ENCODE data around the gene SMTNL2. TPM values are rescaled to one million over a fixed set of nuclear protein-coding genes. Genes with fewer than 3 reads are reported as not detected.

SMTNL2 gene
- polyA plus RNA-seq, 1 donor from 2014 or later: not detected

DNA sequence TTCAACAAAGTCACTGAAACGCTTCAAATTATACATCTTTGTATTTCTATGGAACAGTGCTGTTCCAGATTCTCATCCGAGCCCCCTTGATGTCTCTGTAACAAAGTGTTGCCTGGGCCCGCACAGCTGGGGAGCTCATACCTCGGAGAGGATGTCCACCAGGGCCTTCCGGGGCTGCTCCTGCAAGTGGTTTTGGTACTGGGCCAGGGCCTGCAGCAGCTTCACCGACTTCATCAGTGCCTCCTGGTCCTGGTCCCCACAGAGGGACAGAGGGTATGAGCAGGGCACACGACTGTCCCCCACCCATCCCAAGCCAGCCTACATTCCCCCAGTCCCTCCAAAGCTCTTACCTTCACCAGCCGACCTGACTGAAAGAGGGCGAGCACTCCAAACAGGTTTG is 30.7 kb upstream of the SMTNL2 start:
- peaks cover 2% of the 10 kb centered on the region for H3K36me3 Mint-ChIP-seq
- H3K27me3 Mint-ChIP-seq: no peaks in the 10 kb centered on the region
- H3K27ac Mint-ChIP-seq: no peak overlapping the region
- peaks cover 16 to 21% (median 17%) of the 10 kb centered on the region in 3 donors for H3K4me1 Mint-ChIP-seq
- H3K4me3 Mint-ChIP-seq: peak overlapping the region; percentile 80 to 93 (median 90)
- H3K9me3 Mint-ChIP-seq: no peaks in the 10 kb centered on the region

DNA sequence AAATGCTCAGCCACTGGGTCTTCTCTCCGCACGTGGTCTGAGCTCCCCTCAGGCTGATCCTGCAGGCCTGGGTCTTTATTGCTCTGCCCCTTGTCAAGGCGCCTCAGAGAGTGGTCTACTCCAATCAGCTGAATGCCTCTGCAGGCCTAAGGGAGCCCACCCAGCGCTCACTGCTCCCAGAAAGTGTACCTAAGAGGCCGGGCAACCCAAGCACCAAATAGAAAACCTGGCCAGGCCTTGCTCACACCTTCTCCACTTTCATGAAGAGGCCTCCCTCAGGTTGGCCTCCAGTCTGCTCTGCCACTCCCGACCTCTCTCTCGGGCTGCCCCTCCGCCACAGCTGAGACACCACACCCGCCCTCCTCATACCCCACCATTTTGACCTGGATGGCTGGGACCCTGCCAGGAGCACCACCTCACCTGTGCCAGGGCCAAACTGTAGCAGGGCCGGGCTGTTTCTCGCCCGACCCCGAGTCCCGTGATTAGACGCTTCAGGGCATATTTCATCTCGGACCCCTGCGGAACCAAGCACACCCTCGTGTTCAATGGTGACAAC is 29.8 kb upstream of the SMTNL2 start:
- Mint-ChIP-seq H3K36me3 (peaks cover 2% of the 10 kb centered on the region), H3K4me1 (peaks cover 16 to 21% (median 17%) of the 10 kb centered on the region in 3 donors), H3K27me3 (no peaks in the 10 kb centered on the region), H3K9me3 (no peaks in the 10 kb centered on the region), H3K27ac (peak overlapping the region in 2 of 3 donors; percentile 83 to 98), H3K4me3 (peak overlapping the region; percentile 93 to 99 (median 96))

DNA sequence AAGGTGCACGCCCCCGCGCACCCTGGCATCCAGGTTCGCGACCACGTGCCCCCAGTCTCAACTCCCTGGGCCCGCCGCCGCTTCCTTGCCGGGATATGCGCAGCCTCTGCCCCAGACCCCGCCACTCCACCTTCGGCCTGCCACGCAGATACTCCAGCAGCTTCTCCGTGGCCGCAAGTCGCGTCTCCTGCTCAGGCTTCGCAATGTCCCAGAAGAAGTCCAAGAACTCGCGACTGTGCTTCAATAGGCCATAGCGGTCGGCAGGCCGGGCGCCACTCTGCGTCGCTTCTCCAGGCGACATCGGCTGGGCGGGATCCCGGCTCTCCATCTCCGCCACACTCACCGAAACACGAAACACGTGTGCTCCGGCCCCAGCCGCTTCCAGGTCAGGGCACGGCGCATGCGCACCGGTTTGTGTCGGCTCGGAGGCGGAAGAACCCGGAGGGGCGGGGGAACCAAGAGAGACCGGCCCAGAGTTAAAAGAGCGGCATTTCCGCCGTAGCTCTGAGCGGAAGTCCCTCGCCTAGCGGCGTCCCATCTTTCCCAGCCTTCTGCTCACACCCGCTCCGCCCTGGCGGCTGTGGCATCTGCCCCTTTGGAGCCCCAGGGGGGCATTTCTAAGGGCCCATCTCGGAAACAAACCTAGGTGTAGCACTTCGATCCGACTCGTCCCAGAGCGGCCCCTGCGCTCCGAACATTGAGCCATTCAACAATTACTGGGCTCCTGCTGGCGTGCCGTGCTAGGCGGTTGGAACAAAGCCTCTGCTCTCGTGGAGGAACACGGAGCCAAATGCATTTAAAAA is 29.1 kb upstream of the SMTNL2 start, which contains the start of gene MYBBP1A:
Gene MYBBP1A, minus strand, starts transcription at position 388 of the 803 bp plus-strand sequence. Its CDS starts 60 bp downstream, at position 328.
- Mint-ChIP-seq H3K9me3 (no peaks in the 10 kb centered on the region), H3K36me3 (peaks cover 2% of the 10 kb centered on the region), H3K27me3 (no peaks in the 10 kb centered on the region), H3K4me1 (peaks cover 16 to 21% (median 17%) of the 10 kb centered on the region in 3 donors), H3K4me3 (peak within 1 kb of the TSS; percentile 93 to 99 (median 96)), H3K27ac (peak within 1 kb of the TSS; percentile 83 to 98 (median 94))

DNA sequence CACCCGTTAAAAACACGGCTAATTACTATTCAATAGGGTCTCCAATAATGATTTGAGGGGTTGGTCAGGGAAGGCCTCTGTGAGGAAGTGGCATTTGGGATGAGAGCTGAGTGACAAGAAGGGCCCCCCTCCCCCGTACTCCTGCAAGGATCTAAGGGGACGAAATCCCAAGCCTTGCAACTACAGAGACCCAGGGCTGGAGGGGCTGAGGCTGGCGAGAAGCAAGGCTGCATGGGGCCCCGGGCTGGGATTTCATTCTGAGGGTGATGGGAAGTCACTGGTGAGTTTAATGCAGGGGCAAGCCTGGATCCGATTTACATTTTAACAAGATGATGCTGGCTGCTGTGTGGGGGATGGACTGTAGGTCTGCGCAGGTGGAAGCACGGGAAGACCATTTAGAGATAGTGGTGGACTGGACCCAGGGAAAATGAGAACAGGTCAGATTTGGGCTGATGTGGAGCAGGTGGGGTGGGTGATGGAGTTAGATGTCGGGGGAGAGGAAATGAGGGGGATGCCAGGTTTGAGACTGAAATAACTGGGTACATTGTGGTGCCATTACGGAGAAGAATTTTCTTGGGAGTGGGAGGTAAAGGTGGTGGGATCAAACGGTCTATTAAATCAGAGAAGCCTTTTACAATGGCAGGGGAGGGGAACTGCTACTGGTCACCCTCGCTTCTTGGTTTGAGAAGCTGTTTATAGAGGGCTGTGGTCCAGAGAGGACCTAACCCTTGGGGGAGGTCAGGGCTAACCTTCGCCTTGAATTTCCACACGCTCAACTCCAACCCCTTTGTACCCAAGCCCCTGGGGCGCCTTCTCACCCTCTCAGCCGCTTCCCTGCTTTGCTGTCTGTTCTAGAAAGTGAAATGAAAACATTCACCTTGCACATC is 28.2 kb upstream of the SMTNL2 start:
- peak overlapping the region; percentile 93 to 99 (median 96) for H3K4me3 Mint-ChIP-seq
- no peaks in the 10 kb centered on the region for H3K27me3 Mint-ChIP-seq
- peaks cover 16 to 21% (median 18%) of the 10 kb centered on the region in 3 donors for H3K4me1 Mint-ChIP-seq
- peak overlapping the region; percentile 83 to 98 (median 94) for H3K27ac Mint-ChIP-seq
- peaks cover 2% of the 10 kb centered on the region for H3K36me3 Mint-ChIP-seq
- no peaks in the 10 kb centered on the region for H3K9me3 Mint-ChIP-seq

DNA sequence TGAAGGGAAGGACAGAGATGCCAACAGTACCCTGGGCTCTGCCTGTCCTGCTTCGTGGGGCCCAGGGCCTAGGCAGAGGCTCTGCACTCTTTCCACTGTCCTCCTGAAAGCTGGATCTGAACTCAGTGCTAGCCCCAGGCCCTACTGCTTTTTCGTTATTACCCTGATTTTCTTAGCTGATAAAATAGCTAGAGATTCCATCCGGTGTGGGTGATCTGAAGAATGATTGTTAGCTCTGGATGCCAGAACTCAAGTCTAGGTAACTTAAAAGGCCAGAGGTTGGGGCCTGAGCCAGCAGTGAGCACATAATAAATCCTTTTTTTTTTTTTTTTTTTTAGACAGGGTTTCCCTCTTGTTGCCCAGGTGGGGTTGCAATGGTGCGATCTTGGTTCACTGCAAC is 27.3 kb upstream of the SMTNL2 start:
- H3K4me3 Mint-ChIP-seq: peak overlapping the region in 1 of 4 donors; percentile 93
- no peaks in the 10 kb centered on the region for H3K27me3 Mint-ChIP-seq
- H3K36me3 Mint-ChIP-seq: peaks cover 2% of the 10 kb centered on the region
- H3K4me1 Mint-ChIP-seq: peaks cover 23 to 28% (median 24%) of the 10 kb centered on the region in 3 donors
- H3K9me3 Mint-ChIP-seq: no peaks in the 10 kb centered on the region
- peak overlapping the region in 1 of 3 donors; percentile 50 for H3K27ac Mint-ChIP-seq

DNA sequence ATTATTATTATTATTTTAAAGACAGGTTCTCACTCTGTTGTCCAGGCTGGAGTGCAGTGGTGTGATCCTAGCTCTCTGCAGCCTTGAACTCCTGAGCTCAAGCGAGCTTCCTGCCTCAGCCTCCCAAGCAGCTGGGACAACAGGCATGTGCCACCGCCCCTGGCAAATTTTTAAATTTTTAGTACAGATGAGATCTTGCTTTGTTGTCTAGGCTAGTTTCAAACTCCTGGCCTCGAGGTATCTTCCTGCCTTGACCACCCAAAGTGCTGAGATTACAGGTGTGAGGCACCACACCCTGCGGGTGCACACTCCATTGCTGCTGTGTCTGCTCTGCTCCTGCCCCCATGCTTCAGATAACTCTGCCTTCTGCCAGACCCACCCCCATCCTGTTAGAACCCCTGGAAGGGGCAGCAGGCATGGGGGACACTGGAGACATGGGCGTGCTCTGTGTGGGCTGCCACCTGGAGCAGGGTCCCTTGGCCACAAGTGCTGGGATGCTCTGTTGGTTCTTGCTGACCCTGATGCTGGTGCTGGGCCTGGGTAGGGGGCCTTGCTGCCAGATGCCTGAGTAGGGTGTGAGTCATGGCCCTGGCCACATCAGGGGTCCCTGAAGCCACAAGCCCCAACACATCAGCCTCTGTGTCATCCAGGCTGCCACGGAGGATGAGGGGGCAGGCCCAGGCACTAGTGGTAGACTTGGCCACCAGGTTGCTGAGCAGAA is 26.5 kb upstream of the SMTNL2 start:
- Mint-ChIP-seq H3K36me3 (peaks cover 2% of the 10 kb centered on the region), H3K9me3 (no peaks in the 10 kb centered on the region), H3K4me3 (peak overlapping the region; percentile 33 to 74 (median 46)), H3K4me1 (peaks cover 29 to 36% (median 30%) of the 10 kb centered on the region in 3 donors), H3K27me3 (no peaks in the 10 kb centered on the region), H3K27ac (no peak overlapping the region)

DNA sequence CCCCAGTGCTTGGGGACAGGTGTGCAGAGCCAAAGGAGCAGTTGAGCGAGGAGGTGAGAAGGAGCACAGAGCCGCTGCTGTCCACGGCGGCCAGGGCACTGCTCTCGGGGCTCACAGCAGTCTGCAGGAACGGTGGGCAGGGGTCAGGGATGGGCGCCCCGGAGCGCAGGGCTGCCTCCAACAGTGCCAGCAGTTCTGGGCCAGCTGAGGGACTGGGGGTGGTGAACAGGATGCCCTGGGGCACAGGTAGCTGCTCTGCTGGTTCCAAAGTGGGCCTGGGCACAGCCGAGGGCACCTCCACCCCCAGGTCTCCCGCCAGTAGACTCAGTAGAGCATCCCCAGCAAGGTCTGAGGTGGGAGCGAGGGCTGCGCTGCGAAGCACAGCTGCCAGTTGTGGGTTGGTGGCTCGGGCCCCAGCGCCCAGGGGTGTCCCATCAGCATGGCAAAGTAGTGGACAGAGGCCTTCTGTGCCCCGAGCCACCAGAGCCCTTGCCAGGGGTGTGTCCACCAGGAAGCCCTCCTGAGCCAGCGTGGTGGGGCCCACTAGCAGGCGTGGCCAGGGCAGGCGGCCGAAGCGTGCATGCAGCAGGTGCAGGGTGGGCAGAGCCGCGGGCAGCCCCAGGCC is 25.9 kb upstream of the SMTNL2 start:
- H3K9me3 Mint-ChIP-seq: no peaks in the 10 kb centered on the region
- H3K27ac Mint-ChIP-seq: no peak overlapping the region
- peaks cover 29 to 37% (median 35%) of the 10 kb centered on the region in 3 donors for H3K4me1 Mint-ChIP-seq
- no peak overlapping the region for H3K4me3 Mint-ChIP-seq
- no peaks in the 10 kb centered on the region for H3K27me3 Mint-ChIP-seq
- H3K36me3 Mint-ChIP-seq: peaks cover 2% of the 10 kb centered on the region

DNA sequence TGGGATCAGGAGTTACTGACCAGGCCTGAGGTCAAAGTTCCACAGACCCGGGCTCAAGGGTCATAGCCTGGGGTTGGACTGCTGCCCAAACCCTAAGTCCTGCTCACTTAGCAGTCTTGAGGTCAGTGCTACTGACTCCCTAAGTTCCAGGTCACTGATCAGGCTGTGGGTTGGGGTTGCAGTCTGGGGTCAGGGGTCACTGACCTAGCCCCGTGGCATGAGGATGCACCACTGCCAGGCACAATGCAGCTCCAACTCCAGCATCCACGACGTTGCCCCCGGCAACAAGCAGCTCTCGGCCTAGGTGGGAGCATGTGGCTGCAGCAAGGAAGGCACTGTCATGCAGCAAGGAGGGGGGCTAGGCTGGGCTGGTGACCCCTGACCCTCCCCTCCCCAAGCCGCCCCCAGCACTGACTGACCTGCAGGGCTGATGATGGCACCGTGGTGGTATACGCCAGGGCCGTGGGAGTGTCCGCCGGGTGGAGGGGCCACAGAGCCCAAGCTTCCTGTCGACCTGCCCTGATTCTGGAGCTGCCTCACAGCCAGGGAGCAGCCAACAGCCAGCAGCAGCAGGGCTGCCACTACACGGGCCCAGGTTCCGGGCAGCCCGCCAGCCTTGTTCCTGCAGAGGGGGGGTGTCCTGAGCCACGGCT is 25.1 kb upstream of the SMTNL2 start:
- no peak overlapping the region for H3K4me3 Mint-ChIP-seq
- H3K4me1 Mint-ChIP-seq: peaks cover 26 to 35% (median 32%) of the 10 kb centered on the region in 3 donors
- H3K27me3 Mint-ChIP-seq: no peaks in the 10 kb centered on the region

DNA sequence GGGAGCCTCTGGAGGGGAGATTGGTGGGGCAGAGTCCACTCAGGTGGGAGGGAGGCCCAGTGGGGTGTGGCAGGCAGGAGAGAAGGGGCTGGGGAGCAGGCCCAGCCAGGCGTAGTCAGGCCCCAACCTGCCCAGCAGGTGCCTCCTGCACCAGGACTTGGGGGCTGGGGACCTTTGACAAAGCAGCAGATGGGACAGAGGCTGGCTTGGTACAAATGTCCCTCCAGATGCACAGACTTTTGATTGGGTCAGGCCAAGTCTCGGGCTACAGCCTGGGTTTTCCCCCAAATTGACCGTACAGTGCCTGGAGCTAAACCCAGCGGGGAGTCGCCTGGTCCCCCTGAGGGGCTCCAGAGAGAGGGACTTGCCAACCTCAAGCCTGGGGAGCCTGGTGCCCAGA is 24.4 kb upstream of the SMTNL2 start:
- Mint-ChIP-seq H3K36me3 (peaks cover 2% of the 10 kb centered on the region), H3K27ac (no peak overlapping the region), H3K4me3 (no peak overlapping the region), H3K9me3 (no peaks in the 10 kb centered on the region), H3K4me1 (peaks cover 24 to 29% (median 27%) of the 10 kb centered on the region in 3 donors), H3K27me3 (no peaks in the 10 kb centered on the region)

More for the DNA sequence above, 25.1 kb upstream of the SMTNL2 start:
- Mint-ChIP-seq H3K36me3 (peaks cover 2% of the 10 kb centered on the region), H3K9me3 (no peaks in the 10 kb centered on the region), H3K27ac (no peak overlapping the region)

DNA sequence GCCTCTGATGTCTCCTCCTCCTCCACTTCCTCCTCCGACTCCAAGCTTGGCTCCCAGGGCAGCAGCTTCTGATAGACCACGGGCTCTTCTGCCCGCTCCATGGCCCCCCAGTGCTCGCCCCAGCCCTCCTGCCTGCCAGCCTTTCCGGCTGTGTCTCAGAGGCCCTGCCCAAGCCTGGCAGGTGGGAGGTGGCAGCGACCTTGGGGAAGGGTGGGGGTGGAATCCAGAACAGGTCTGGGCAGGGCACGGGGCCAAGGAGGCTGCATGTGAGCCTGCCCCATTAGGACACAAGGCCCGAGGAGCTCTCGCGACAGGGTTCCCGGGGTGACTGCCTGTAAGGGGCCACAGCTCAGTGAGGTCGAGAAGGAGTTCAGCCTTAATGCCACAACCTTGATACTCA is 23.9 kb upstream of the SMTNL2 start, which contains the start of gene GGT6:
Gene GGT6, minus strand, starts transcription at position 157 of the 400 bp plus-strand sequence. Its CDS starts 56 bp downstream, at position 101.
- Mint-ChIP-seq H3K4me1 (peaks cover 24 to 29% (median 26%) of the 10 kb centered on the region in 3 donors), H3K27me3 (peaks cover under 1% of the 10 kb centered on the region), H3K36me3 (peaks cover 2% of the 10 kb centered on the region), H3K4me3 (peak within 1 kb of the TSS in 2 of 4 donors; percentile 7 to 53), H3K9me3 (no peaks in the 10 kb centered on the region), H3K27ac (peak within 1 kb of the TSS in 1 of 3 donors; percentile 39)

DNA sequence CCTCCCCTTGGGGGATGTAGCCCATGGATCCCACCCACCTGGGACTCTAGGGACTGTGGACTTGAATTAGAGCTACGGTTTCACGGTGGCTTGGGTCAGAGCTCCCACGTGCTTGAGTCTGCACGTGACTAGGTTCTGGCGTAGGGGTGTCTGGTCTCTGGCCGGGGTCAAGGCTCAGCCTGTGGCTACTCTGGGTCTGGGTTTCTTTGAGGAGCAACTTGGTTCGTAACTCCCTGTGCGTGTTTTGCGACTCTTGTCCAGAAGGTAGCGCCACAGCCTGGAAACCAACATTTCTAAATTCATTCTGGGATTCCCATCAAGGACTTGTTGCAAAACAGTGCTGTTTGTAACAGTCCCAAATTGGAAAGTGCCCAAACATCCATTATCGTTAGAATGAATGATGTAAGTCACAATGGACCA is 23.5 kb upstream of the SMTNL2 start:
- H3K27me3 Mint-ChIP-seq: peaks cover 3% of the 10 kb centered on the region
- no peaks in the 10 kb centered on the region for H3K9me3 Mint-ChIP-seq
- no peak overlapping the region for H3K27ac Mint-ChIP-seq
- no peaks in the 10 kb centered on the region for H3K36me3 Mint-ChIP-seq
- peaks cover 24 to 30% (median 26%) of the 10 kb centered on the region in 3 donors for H3K4me1 Mint-ChIP-seq
- H3K4me3 Mint-ChIP-seq: peak overlapping the region in 2 of 4 donors; percentile 7 to 53

DNA sequence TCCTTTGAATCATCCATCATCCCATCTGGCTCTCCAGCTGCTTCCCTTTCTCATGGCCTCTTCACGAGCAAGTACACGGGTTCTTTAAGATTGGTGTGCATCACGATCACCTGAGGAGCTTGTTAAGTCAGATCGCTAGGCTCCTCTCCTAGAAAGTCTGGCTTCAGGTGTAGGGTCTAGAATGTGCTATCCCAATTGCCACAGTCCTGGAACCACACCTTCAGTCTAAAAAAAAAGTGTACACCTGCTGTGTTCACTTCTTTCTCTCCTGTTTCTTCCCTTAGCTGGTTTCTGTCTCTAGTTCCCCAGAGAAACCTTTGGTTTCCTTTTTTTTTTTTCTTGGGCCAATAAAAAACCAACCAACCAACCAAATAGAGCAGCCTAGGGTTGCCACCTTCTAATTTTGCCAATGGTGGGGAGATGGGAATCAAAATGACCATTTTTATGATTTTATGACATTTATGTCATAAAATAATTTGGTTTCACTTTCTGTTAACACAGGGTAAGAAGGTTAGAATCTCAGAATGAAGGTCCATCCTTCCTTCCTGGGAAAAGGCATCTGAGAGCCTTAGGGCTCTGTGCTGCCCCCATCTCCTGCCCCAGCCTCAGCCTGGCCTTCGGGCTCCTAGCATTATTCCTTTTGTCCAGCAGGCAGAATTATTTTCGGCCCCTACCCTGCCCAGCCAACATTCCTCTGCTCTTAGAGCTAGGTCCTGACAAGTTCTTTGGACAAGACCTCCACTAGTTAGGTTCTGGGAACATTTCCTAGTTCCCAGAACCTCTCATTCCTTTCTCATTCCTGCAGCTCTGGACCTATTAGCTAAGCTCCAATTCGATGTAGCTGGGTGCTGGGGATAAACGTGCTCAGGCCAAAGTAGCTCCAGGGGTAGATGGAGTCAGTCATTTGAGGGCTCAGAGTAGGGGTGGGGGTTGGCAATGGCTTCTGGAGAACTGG is 22.0 kb upstream of the SMTNL2 start:
- Mint-ChIP-seq H3K4me3 (peak overlapping the region in 3 of 4 donors; percentile 45 to 68 (median 67)), H3K4me1 (peaks cover 21 to 26% (median 25%) of the 10 kb centered on the region in 3 donors), H3K36me3 (no peaks in the 10 kb centered on the region), H3K27ac (peak overlapping the region; percentile 4 to 39 (median 28)), H3K27me3 (peaks cover 3% of the 10 kb centered on the region), H3K9me3 (no peaks in the 10 kb centered on the region)

Data from IgD-negative memory B cell (primary cell).